ENCODE measurements around the gene MGAT1.
"Not testable (repeated sequence)": the region's sequence is repeated elsewhere in the genome, so short reads cannot be mapped to it uniquely, and the experiment has no call there.

MGAT1 gene

GRCh38 chr5:180744253-180744652, 58.4 kb downstream of the MGAT1 start:
- Histone ChIP-seq H3K79me2 (ENCODE audit: insufficient read depth, low read length) (no peaks in the 10 kb centered on the region), H3K9ac (ENCODE audit: low read depth, low read length) (no peak overlapping the region), H3K27ac (ENCODE audit: low read length) (no peak overlapping the region), H3K4me1 (ENCODE audit: insufficient read depth, low read length) (no peaks in the 10 kb centered on the region), H3K27me3 (ENCODE audit: insufficient read depth, low read length, poor library complexity) (peaks cover 22% of the 10 kb centered on the region), H3K4me3 (ENCODE audit: low read depth in 1 of 2, low read length in 2 of 2) (no peak overlapping the region), H4K20me1 (ENCODE audit: insufficient read depth, low read length) (no peaks in the 10 kb centered on the region), H3K9me3 (ENCODE audit: insufficient read depth, low read length, severe bottlenecking) (no peaks in the 10 kb centered on the region), H3K4me2 (ENCODE audit: insufficient read depth, low read length) (no peak overlapping the region), H2AFZ (ENCODE audit: low read depth, low read length) (no peak overlapping the region), H3K36me3 (ENCODE audit: insufficient read depth, low read length) (no peaks in the 10 kb centered on the region)
- no peak for TF ChIP-seq CTCF (IDR thresholded peaks at IDR 0.05; ENCODE audit: borderline replicate concordance, extremely low read depth, low read length, poor library complexity, severe bottlenecking)
- ATAC-seq (ENCODE audit: insufficient read depth, low read depth) (no peak), DNase-seq (no peak)

- ATAC-seq (ENCODE audit: insufficient read depth, low read depth) (no peak), DNase-seq (no peak)
- no peaks in the 10 kb centered on the region for H4K20me1 ChIP-seq (ENCODE audit: insufficient read depth, low read length)
- H3K27ac ChIP-seq (ENCODE audit: low read length) = no peak overlapping the region
- H3K9me3 ChIP-seq (ENCODE audit: insufficient read depth, low read length, severe bottlenecking) = no peaks in the 10 kb centered on the region
- H3K36me3 ChIP-seq (ENCODE audit: insufficient read depth, low read length) = no peaks in the 10 kb centered on the region
- peaks cover 15% of the 10 kb centered on the region for H3K27me3 ChIP-seq (ENCODE audit: insufficient read depth, low read length, poor library complexity)
- no peak overlapping the region for H3K4me2 ChIP-seq (ENCODE audit: insufficient read depth, low read length)
- no peak overlapping the region for H3K4me3 ChIP-seq (ENCODE audit: low read depth in 1 of 2, low read length in 2 of 2)
- no peaks in the 10 kb centered on the region for H3K79me2 ChIP-seq (ENCODE audit: insufficient read depth, low read length)
- no peaks in the 10 kb centered on the region for H3K4me1 ChIP-seq (ENCODE audit: insufficient read depth, low read length)
- H2AFZ ChIP-seq (ENCODE audit: low read depth, low read length) = no peak overlapping the region
- no peak overlapping the region for H3K9ac ChIP-seq (ENCODE audit: low read depth, low read length)
- no peak for TF ChIP-seq CTCF (IDR thresholded peaks at IDR 0.05; ENCODE audit: borderline replicate concordance, extremely low read depth, low read length, poor library complexity, severe bottlenecking)
- no peak for TF ChIP-seq EZH2 (IDR thresholded peaks at IDR 0.05; ENCODE audit: borderline replicate concordance, low read depth, low read length, severe bottlenecking)
Observed at GRCh38 chr5:180742727-180743126, 59.9 kb downstream of the MGAT1 start.

- H2AFZ ChIP-seq (ENCODE audit: low read depth, low read length); H3K4me2 ChIP-seq (ENCODE audit: insufficient read depth, low read length); H3K36me3 ChIP-seq (ENCODE audit: insufficient read depth, low read length); DNase-seq; H3K9me3 ChIP-seq (ENCODE audit: insufficient read depth, low read length, severe bottlenecking); H3K9ac ChIP-seq (ENCODE audit: low read depth, low read length); ATAC-seq (ENCODE audit: insufficient read depth, low read depth); H3K27ac ChIP-seq (ENCODE audit: low read length); H4K20me1 ChIP-seq (ENCODE audit: insufficient read depth, low read length); H3K4me3 ChIP-seq (ENCODE audit: low read depth in 1 of 2, low read length in 2 of 2); H3K79me2 ChIP-seq (ENCODE audit: insufficient read depth, low read length); H3K4me1 ChIP-seq (ENCODE audit: insufficient read depth, low read length): not testable (repeated sequence)
- peaks cover 15% of the 10 kb centered on the region for H3K27me3 ChIP-seq (ENCODE audit: insufficient read depth, low read length, poor library complexity)
Observed at GRCh38 chr5:180740953-180741352, 61.7 kb downstream of the MGAT1 start.

- DNase-seq = no peak
- Histone ChIP-seq H3K27ac (ENCODE audit: low read length) (no peak within 1 kb of the TSS), H4K20me1 (ENCODE audit: insufficient read depth, low read length) (no peaks in the 10 kb centered on the region), H3K36me3 (ENCODE audit: insufficient read depth, low read length) (no peaks in the 10 kb centered on the region), H3K4me2 (ENCODE audit: insufficient read depth, low read length) (no peak within 1 kb of the TSS), H2AFZ (ENCODE audit: low read depth, low read length) (no peak within 1 kb of the TSS), H3K4me3 (ENCODE audit: low read depth in 1 of 2, low read length in 2 of 2) (no peak within 1 kb of the TSS), H3K9ac (ENCODE audit: low read depth, low read length) (no peak within 1 kb of the TSS), H3K9me3 (ENCODE audit: insufficient read depth, low read length, severe bottlenecking) (no peaks in the 10 kb centered on the region), H3K4me1 (ENCODE audit: insufficient read depth, low read length) (no peaks in the 10 kb centered on the region), H3K79me2 (ENCODE audit: insufficient read depth, low read length) (no peaks in the 10 kb centered on the region), H3K27me3 (ENCODE audit: insufficient read depth, low read length, poor library complexity) (peaks cover 10% of the 10 kb centered on the region)
- TF ChIP-seq EZH2 (IDR thresholded peaks at IDR 0.05; ENCODE audit: borderline replicate concordance, low read depth, low read length, severe bottlenecking) (no peak), CTCF (IDR thresholded peaks at IDR 0.05; ENCODE audit: borderline replicate concordance, extremely low read depth, low read length, poor library complexity, severe bottlenecking) (no peak)
- no peak for ATAC-seq (ENCODE audit: insufficient read depth, low read depth)
Observed at GRCh38 chr5:180739958-180740357, 62.6 kb downstream of the MGAT1 start, which contains the start of gene OR2Y1. Gene OR2Y1, minus strand, starts transcription at chr5:180740058. Its CDS starts 0 bp downstream, at chr5:180740058.
